Measurements from ENCODE around the gene ALDH16A1. TPM values are rescaled to one million over a fixed set of nuclear protein-coding genes. Genes with fewer than 3 reads are reported as not detected.

ALDH16A1 gene
- total and polyA plus RNA-seq, 2 of the 8 experiments (the other 6 are each of a cell fraction or from before 2014, with no cell fraction given), result 30.5 to 34.3 TPM

DNA sequence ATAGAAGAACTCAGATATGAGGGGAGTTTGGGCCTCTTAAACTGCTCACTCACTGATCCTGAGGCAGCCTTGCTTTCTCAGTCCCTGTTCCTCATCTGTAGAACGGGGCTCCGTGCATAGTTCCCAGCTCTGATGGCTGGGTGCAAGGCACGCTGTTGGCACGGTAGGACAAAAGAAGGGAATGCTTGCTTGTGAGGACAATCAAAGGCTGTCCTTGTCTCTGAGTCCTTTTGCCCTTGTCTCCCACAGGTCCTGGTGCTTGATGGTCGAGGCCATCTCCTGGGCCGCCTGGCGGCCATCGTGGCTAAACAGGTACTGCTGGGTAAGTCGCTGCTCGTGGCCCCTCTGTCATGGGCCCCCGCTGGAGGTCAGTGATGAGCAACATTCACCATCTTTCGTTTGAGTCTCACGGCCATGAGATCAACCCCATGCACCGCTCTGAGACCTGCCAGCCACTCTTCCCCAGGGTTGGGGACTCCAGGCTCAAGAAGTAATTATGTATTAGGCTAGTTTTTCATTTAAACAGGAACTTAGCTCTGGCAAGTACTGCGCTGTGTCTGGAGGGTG, 36.7 kb downstream of the ALDH16A1 start:
- Histone ChIP-seq H3K4me1 (replicated peaks in 1 of 4; ENCODE audit: control insufficient read depth in 3 of 4, insufficient read depth in 4 of 4, low read length in 3 of 4) (peaks cover 0 to 8% (median 2%) of the 10 kb centered on the region in 4 experiments; a peak in 3 of 7 replicates), H3K4me3 (ENCODE audit: extremely low read depth in 1 of 4, insufficient read depth in 2 of 4, low read depth in 3 of 4, low read length in 4 of 4) (peak overlapping the region; percentile 96 to 100 (median 100); a peak in 7 of 8 replicates), H3K79me1 (ENCODE audit: low read depth, low read length) (peaks cover 2% of the 10 kb centered on the region; the same call in 1 of the 2 replicates), H3K23ac (ENCODE audit: insufficient read length) (no peak overlapping the region), H2BK5ac (ENCODE audit: low read depth, low read length) (peak overlapping the region; percentile 99), H4K5ac (ENCODE audit: insufficient read length, low read depth, low read length) (peak overlapping the region; percentile 13), H3K4me2 (ENCODE audit: insufficient read depth in 1 of 2, low read depth in 2 of 2, low read length in 2 of 2) (peak overlapping the region; percentile 85 to 98), H2BK120ac (replicated peaks; ENCODE audit: low read depth, low read length) (no peak overlapping the region), H2BK12ac (ENCODE audit: low read depth, low read length) (no peak overlapping the region), H3K14ac (ENCODE audit: insufficient read length) (no peak overlapping the region), H2AFZ (ENCODE audit: low read length) (no peak overlapping the region), H3K9ac (replicated peaks in 1 of 4; ENCODE audit: extremely low read depth in 1 of 4, low read depth in 3 of 4, low read length in 3 of 4) (peak overlapping the region in 3 of 4 experiments; percentile 99 to 100 (median 100); a peak in 6 of 7 replicates), H4K91ac (replicated peaks; ENCODE audit: insufficient read length, low read length) (no peak overlapping the region), H3K27ac (ENCODE audit: low read depth, low read length) (peak overlapping the region; percentile 98), H4K20me1 (replicated peaks in 1 of 2; ENCODE audit: control insufficient read depth in 1 of 2, insufficient read depth in 2 of 2, low read length in 2 of 2) (peaks cover 15 to 20% of the 10 kb centered on the region in 2 experiments), H4K8ac (ENCODE audit: extremely low read depth, insufficient read depth, low read length) (peak overlapping the region; percentile 82), H3K36me3 (ENCODE audit: control insufficient read depth in 2 of 4, insufficient read depth in 4 of 4, low read length in 3 of 4) (peaks cover 26 to 49% (median 36%) of the 10 kb centered on the region in 4 experiments), H2AK5ac (ENCODE audit: low read depth, low read length) (no peak overlapping the region), H3K18ac (ENCODE audit: extremely low read depth, low read length) (peak overlapping the region; percentile 26), H3K56ac (replicated peaks; ENCODE audit: insufficient read length, low read depth, low read length) (peak overlapping the region; percentile 17), H2BK15ac (ENCODE audit: low read length) (no peak overlapping the region), H3K23me2 (ENCODE audit: low read depth, low read length) (peaks cover 12% of the 10 kb centered on the region), H2BK20ac (ENCODE audit: low read length) (no peak overlapping the region), H3K4ac (replicated peaks; ENCODE audit: insufficient read length, low read depth, low read length) (peak overlapping the region; percentile 22), H3K27me3 (replicated peaks in 1 of 4; ENCODE audit: control insufficient read depth in 3 of 4, extremely low read depth in 1 of 4, insufficient read depth in 3 of 4, low read length in 3 of 4) (no peaks in the 10 kb centered on the region), H3K79me2 (ENCODE audit: control insufficient read depth in 1 of 2, insufficient read depth in 2 of 2, low read length in 2 of 2) (peaks cover 20 to 31% of the 10 kb centered on the region in 2 experiments), H3K9me3 (ENCODE audit: insufficient read depth in 2 of 2, low read depth in 1 of 2, low read length in 1 of 2) (no peaks in the 10 kb centered on the region)
- WGBS, 2 experiments (ENCODE audit: extremely low coverage in 1 of 2, insufficient coverage in 1 of 2, insufficient read length in 1 of 2, insufficient replicate concordance in 2 of 2, low coverage in 1 of 2, low lambda C conversion rate in 2 of 2, missing lambda C conversion rate in 1 of 2), result 83% methylated on average over 15 of the region's 15 CpGs; no CpG with 5 or more reads in 1 of the 2 experiments
- DNase-seq (ENCODE audit: low read depth in 1 of 2, low spot score in 2 of 2), result no peak
- ChIA-PET POLR2A (ENCODE audit: partially characterized antibody) (interaction anchor here (0.6 to 10.8 kb wide), 23 partner anchors 6 to 268 kb away, joined by 3 to 138 read pairs (median 10); partner anchors contain the start of genes FCGRT, NOSIP, PIH1D1 and PRR12), CTCF (ENCODE audit: partially characterized antibody) (interaction anchor here (0.6 to 3.0 kb wide), 4 partner anchors 11 to 999 kb away, joined by 3 to 9 read pairs (median 4); partner anchors contain the start of genes RPL18 and SPHK2)
- FAIRE-seq, result no peak
- no peak for TF ChIP-seq TCF12 (IDR thresholded peaks at IDR 0.05; ENCODE audit: low read depth, low read length)
- TF ChIP-seq SIN3A (conservative IDR thresholded peaks at IDR 0.05 in 1 of 2, IDR thresholded peaks at IDR 0.05 in 1 of 2; ENCODE audit: low read depth in 1 of 2, low read length in 2 of 2), result no peak
- TF ChIP-seq, protein P1, sequence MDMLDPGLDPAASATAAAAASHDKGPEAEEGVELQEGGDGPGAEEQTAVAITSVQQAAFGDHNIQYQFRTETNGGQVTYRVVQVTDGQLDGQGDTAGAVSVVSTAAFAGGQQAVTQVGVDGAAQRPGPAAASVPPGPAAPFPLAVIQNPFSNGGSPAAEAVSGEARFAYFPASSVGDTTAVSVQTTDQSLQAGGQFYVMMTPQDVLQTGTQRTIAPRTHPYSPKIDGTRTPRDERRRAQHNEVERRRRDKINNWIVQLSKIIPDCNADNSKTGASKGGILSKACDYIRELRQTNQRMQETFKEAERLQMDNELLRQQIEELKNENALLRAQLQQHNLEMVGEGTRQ (IDR thresholded peaks at IDR 0.05; ENCODE audit: low read length), result no peak
- 0 out of 2 replicates have a peak, but pooled peaks have one; percentile 25 for TF ChIP-seq TAF1 (IDR thresholded peaks at IDR 0.05; ENCODE audit: low read depth, low read length)
- TF ChIP-seq POLR2AphosphoS5 (IDR thresholded peaks at IDR 0.05; ENCODE audit: low read depth, low read length), result peak; percentile 83
- no peak for TF ChIP-seq NRF1 (IDR thresholded peaks at IDR 0.05; ENCODE audit: low read depth, low read length)
- no peak for TF ChIP-seq GTF2F1 (IDR thresholded peaks at IDR 0.05; ENCODE audit: borderline replicate concordance, low read depth, low read length)
- TF ChIP-seq HDAC2 (IDR thresholded peaks at IDR 0.05; ENCODE audit: borderline replicate concordance in 1 of 2, low read depth in 2 of 2, low read length in 2 of 2), result no peak
- TF ChIP-seq, protein P2, sequence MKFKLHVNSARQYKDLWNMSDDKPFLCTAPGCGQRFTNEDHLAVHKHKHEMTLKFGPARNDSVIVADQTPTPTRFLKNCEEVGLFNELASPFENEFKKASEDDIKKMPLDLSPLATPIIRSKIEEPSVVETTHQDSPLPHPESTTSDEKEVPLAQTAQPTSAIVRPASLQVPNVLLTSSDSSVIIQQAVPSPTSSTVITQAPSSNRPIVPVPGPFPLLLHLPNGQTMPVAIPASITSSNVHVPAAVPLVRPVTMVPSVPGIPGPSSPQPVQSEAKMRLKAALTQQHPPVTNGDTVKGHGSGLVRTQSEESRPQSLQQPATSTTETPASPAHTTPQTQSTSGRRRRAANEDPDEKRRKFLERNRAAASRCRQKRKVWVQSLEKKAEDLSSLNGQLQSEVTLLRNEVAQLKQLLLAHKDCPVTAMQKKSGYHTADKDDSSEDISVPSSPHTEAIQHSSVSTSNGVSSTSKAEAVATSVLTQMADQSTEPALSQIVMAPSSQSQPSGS (IDR thresholded peaks at IDR 0.05; ENCODE audit: low read length), result no peak

Measured in H1 (cell line).